GM21526 (cell line): ENCODE data around the gene ADAMTSL2.

Experiments
- ATAC-seq: cut with Tn5 transposase; IDR thresholded peaks from one replicate; pipeline ENCODE4 v1.9.1; 2021; ENCODE audit warnings: moderate library complexity; ENCODE audit not compliant: unreplicated experiment, low FRiP score

ADAMTSL2 gene

DNA sequence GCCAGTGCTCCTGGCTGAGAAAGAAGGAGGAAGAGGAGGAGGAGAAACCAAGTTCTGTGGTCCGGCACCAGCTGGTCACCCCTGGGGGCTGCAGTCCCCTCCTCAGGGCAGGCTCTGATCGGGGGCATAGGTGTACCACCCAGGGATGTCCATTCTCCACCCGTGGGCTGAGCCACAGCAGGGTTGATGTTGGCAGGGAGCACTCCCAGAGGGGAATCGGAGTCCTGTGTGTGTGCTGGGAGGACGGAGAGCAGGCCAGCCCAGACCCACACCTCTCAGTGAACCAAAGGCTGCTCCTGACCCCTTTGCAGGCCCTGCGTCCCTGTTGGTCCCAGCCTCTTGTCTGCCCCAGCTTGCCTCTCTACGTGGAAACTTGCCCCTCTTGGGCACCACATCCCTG lies 4.6 kb upstream of the ADAMTSL2 start:
- ATAC-seq, result no peak

DNA sequence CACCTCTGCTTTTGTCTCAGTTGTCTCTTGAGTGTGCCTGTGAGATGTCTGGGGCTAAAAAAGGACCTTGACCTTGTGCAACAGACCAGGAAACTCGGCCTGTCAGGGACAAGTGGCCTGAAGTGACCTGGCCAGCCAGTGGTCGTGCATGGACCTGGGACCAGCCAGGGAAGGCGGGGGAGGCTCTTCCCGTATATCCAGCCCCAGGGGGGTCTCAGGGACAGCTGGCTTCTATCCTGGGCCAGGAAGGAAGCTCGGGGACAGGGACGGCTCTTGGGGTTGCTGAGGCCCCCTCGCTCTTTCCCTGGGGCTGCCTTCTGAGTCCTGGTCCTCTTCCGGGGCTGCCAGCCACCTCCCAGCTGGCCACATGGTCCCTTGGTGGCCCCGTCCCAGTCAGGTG lies 3.2 kb upstream of the ADAMTSL2 start:
- no peak for ATAC-seq

DNA sequence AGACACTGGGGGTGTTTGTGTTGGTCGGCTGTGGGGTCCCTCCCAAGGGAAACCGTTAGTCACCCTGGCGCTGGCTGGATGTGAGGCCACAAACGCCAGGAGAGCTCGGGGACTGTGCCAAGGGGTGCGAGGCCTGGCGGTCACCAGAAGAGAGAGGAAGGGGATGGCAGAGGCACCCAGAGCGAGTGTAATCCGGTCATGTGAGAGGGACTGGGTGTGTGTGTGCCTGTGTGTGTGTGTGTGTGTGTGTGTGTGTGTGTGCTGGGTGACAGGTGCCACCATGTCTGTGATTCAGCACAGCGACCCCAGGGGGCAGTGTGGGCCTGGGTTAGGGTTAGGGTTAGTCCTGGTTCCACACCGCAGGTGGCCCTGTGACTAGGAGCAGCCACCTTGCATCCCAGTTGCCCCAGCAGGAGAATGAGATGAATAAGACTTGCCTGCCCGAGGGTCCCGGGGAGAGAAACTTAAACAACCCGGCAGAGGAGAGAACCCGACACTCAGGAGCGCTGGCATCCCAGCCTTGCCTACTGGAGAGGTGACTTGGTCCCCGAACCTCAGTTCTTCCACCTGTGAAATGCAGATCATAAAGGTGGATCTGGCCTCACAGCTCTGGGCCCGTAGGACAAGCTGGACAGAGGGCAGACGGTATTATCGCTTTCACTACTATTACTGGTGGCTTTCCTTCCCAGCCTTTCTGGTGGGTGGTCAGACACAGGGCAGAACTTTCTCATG lies 1.4 kb upstream of the ADAMTSL2 start:
- ATAC-seq, result no peak

DNA sequence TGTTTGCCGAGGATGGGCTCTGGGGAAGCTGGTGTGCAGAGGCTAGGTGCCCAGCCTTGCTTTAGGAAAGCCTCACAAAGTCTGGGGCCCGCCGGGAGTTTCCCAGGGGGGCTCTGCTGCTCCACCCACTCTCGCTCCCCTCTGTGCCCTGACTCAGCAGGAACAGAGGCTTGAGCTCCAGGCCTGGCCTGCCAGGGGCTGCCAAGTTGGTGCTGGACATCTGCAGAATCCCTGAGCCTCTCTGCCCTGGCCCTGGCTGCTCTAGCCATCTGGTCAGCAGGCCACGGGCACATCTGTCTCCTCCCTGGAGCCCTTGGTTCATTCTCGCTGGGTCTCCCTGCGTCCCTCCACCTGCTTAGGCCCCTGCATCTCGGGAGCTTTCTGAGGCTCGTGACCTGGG lies 647 bp upstream of the ADAMTSL2 start:
- no peak for ATAC-seq

DNA sequence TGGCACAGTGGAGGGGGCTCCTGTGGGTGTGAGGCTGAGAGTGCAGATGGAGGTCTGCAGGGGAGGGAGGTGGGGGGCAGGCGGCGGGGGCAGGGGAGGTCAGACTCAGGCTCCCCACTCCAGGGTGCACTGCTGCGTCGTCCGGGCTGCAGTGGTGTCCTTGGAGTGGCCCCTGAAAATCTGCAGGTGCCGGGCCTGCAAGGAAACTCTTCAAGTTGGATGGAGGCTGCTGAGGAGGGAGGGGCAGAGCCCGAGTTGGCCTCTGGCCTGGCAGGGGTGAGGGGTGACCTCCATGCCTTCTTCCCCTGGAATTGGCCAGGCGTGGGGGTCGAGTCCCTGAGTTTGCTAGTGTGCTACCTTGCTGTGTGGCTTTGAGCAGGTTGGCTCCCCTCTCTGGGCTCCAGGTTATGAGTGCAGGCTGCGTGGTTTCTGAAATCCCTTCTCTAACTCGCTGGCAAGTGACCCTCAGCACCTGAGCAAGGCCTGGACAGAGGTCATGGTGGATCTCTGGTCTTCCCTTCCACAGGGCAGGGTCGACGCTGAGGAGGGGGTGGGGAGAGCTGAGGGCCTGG lies 888 bp downstream of the ADAMTSL2 start:
- no peak for ATAC-seq

DNA sequence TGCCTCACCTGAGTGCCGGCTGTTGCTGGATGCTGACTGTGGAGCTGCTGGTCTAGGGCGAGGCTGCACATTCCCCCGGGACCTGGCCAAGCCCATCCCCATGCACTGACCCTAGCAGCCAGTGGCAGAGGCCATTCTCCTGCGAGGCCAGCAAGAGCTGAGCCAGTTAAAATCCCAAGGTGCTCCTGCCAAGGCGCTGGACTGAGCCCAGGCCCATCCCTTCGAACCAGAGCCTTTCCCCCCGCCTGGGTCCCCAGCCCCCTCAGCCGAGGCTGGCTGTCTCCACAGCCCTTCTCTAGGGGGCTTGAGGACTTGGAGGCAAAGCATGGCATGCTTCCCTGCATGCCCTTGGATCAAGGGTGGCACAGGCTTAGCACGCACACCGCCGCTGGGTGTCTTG lies 1.6 kb downstream of the ADAMTSL2 start:
- no peak for ATAC-seq

DNA sequence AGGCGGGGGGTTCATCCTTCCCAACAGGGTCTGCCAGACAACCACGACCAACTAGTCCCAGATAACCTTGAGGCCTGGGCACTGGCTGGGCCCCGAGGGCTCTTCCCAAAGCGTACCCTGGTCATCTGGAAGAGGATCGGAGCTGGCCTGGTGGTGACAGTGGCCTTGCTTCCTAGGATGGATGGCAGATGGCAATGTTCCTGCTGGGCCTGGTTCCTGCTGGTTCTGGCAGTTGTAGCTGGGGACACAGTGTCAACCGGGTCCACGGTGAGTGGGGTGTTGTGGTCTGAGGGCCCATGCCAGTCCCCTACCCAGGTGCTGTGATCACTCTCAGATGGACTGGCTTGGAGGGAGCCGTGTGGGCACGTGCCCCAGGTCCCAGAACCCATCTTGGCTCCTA lies 2.0 kb downstream of the ADAMTSL2 start:
- ATAC-seq, result no peak

DNA sequence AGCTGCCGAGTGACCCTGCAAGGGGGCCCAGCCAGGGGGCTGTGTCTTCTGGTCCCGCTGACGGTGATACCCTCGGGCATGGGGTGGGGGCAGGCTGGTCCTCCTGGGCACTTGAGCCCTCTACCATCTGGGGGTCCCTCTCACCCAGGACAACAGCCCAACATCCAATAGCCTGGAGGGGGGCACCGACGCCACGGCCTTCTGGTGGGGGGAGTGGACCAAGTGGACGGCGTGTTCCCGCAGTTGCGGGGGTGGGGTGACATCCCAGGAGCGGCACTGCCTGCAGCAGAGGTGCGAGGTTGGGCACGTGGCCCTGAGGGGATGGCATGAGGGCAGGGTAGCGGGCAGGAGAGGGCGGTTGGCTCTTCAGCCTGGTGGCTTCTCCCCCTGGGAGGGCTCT lies 2.8 kb downstream of the ADAMTSL2 start:
- ATAC-seq, result no peak

DNA sequence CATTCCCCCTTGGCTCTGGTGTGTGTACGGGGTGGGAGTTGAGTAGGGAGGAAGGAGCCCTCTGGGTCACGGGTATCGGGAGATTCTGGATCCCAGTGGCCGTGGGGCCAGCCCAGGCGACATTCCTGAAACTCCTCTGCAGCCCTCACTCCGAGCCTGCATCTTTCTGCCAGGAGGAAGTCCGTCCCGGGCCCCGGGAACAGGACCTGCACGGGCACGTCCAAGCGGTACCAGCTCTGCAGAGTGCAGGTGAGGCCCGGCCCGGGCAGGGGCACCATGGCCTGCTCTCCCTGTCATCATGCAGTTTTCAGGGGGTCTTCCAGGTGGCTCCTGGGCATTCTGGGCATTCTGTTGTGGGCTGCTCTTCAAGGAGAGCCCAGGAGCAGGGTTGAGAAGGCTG lies 3.7 kb downstream of the ADAMTSL2 start:
- no peak for ATAC-seq

DNA sequence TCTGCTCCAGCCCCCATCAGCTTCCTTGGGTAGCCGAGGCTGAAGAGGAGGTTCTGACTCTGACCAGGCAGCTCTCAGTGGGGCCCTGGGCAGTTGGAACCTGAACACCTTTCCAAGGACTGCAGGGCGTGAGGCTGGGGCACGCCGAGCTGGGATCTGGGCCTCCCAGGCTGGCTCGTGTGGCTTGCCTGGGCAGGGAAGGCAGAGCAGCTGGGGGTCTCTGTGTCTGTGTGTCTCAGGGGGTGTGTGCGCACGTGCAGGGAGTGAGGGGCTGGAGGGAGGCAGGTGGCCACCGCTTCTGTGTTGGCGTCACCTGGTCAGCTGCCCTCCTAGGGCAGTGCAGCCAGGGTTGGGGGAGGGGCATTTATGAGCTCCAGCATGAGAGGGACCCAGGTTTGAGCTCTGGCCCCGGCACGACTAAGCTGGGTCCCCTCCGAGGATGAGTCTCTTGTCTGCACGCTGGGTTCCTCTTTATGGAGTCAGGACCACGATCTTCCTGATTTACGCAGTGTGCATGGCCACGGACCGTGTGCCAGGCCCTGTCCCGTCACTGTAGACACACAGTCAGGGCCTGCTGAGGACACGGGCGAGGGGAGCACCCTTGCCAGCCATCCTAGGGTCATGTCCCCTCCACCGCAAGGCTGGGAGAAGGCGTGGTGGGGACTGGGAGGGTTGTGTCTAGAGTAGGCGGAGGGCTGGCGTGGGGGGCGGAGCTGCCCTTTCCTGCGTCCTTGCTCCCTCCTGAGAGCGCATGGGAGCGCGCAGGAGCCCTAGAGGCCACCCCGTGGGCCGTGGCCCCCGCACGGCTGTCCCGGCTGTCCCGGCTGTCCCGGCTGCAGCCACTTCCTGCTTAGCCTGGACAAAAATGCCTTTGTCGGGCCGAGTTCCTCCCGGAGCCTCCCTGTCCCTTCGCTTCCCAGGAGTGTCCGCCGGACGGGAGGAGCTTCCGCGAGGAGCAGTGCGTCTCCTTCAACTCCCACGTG lies 4.6 kb downstream of the ADAMTSL2 start:
- ATAC-seq, result no peak

DNA sequence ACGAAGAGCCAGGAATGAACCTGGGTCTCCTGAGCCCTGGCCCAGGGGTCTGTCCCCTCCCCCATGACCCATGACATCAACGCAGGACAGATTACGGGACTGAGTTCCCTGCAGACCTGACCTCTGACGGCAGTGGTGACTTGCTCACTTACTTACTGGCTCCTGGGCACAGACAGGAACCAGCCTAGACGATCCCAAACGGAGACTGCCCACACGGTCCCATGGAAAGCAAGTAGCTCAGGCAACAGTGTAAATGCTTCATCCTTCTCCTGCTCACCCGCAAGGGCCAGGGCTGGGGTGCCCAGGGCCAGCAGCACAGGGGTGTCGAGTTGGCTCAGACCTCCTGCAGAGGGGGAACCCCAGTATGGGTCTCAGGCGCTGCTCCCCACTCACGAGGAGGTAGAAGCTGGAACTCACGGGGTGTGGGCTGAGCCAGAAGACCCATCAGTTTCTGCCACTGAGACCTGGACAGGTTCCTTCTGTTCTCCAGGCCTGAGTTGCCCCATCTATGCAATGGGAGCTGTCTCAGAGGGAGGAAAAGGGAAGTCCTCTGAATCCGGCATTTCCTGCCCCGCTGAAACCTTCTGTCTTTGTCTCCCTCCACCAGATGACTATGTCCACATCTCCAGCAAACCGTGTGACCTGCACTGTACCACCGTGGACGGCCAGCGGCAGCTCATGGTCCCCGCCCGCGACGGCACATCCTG lies 5.6 kb downstream of the ADAMTSL2 start:
- no peak for ATAC-seq

DNA sequence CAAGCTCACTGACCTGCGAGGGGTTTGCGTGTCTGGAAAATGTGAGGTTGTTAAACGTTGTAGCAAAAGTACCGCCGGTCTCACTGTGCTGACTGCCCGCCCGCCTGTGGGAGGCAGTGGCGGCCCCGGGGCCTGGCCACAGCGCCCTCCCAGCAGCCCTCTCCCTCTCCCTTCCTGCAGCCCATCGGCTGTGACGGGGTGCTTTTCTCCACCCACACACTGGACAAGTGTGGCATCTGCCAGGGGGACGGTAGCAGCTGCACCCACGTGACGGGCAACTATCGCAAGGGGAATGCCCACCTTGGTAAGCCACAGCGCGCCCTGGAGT lies 6.2 kb downstream of the ADAMTSL2 start:
- ATAC-seq, result no peak

DNA sequence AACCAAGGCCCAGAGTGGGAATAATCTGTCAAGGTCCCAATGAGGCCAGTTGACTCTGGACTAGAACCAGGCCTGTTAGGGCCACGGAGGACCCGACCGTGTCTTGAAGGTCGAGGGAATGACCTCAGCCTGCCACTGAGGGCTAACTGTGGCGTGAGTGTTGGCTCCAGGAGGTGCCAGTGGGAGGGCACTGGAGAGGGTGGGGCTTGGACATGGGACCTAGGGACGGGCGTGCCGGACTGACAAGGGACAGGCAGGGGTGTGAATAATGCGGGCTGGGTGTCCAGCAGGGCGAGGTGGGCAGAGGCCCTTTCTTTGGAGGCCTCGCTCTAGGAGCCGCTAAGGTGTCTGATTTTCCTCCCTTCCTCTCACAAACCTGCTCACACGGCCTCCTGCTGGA lies 7.5 kb downstream of the ADAMTSL2 start:
- no peak for ATAC-seq

DNA sequence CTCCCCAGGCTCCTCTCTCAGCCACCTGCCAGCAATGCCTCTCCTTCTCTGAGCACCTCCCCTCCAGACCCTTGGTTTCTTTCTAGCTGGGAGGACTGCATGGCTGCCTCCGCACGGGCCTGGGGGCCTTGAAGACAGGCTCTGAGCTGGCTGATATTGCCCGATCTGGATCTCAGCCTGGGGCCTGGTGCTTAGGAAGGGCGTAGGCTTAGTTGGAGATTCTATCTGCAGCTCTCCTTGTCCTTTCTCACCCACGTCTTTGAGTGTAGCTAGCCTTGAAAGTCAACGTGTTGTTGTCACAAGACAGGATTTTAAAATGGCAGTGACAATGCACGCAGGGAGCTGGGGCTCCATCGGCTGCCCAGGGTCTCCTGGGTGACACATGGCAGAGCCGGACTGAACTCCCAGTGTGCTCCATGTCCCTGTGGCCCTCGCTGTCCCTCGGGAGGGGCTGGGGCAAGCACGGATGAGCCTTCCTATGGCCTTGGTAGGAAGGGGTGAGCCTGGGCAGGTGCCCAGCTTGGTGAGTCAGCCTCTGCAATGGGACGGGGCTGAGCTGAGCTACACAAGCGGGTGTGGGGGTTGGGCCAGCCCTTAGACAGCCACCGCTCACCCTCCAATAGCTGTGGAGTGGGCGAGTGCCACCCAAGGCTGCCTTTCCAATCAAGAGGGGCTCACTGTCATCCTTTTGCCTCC lies 9.4 kb downstream of the ADAMTSL2 start:
- no peak for ATAC-seq

DNA sequence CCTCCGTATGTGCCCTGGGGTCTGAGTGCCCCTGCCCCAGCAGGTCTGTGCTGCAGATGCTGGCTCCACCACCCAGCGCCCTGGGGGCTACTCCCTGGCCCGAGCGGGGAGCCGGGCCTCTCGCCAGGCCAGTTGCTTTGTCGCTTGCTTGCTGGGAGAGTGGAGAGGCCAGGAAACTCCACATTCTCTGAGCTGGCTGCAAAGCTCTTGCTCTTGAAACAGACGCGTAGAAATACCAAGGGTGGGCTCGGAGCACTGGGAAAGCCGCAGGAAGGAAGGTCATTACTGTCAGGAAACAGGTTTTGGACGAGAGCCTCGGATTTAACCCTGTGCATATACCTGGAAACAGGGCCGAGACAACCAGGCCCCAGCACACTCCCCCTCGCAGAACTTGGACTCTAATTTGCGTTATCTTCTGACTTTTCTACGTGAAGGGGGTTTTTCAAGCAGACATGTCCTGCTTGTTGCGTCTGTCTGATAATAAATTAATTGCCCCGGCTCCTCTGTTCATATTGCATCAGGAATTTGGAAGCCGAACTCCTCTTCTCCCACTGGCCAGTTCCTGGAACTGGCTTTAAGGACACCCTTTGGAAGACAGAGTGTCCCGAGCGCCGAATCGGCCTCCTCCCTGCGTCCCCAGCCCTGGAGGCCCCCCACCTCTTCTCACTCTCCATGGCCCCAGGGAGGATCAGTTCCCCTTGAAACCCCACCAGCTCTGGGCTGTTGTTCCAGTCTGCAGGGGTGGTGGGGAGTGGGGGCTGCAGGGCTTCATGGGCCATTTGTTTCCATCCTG lies 11.2 kb downstream of the ADAMTSL2 start:
- ATAC-seq, result no peak

DNA sequence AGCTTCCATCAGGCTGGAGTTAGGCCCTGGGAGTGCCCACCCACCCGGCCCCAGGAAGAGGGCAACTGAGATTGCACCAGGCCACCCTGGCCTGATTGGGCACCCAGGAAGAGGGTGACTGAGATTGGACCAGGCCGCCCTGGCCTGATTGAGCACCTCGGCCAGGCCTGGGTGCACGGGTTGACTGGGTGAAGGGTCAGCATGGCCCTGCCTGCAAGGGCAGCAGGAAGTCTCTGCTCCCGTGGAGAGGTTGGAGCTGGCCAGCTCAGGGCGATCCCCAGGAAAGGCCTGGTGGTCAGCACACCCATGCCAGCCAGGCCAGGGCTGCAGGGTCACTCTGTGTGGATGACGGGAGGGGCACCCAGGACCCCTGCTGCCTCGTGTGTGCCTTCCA lies 11.8 kb downstream of the ADAMTSL2 start:
- no peak for ATAC-seq

DNA sequence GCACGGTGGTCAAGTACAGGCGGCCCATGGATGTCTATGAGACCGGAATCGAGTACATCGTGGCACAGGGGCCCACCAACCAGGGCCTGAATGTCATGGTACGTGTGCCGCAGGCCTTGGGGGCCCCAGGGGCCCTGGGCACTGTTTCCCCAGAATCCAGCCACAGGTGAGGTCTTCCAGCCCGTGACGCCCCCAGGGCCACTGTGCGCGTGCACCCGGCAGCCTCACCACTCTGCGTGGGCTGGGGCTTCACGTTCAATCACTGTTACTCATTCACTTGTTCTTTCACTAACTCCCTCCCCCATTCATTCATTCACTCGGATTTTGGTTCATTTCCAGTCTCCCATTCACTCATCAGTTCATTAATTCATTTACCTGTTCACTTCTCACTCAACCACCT lies 12.6 kb downstream of the ADAMTSL2 start:
- no peak for ATAC-seq

DNA sequence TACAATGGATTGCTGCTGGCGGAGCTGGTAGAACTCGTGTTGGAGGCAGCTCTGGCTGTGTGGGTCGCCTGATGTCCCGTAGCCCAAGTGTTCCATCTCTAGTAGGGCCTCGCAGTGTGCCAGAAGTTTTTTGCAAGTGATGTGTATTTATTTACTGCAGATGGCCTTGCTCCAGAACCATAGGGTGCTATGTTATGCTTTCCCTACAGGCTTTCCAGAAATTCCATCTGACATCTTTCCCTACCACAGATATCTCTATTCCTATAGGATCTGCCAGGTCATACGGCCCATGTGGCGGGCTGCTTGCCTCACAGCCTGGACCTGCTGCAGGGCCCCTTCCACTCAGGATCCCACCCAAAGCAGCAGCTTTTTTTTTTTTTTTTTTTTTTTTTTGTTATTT lies 16.9 kb downstream of the ADAMTSL2 start:
- no peak for ATAC-seq

DNA sequence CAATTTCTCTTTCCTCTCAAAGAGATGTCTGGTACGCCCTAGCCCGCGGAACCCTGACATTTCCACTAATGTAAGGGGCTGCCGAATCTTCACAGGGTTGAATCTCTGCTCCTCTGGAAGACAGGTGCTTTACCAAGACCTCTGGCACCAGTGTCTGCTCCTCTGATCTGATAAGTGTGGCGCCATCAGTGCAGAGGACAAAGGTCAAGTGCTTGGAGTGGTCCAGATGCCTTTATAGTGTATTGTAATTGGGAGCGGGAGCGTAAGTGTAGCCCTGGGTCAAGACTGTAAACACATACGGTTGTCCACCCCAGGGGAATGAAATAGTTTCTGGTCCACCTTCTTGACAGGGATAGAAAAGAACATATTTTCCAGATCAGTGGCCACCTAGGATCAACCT lies 17.7 kb downstream of the ADAMTSL2 start:
- ATAC-seq, result no peak

DNA sequence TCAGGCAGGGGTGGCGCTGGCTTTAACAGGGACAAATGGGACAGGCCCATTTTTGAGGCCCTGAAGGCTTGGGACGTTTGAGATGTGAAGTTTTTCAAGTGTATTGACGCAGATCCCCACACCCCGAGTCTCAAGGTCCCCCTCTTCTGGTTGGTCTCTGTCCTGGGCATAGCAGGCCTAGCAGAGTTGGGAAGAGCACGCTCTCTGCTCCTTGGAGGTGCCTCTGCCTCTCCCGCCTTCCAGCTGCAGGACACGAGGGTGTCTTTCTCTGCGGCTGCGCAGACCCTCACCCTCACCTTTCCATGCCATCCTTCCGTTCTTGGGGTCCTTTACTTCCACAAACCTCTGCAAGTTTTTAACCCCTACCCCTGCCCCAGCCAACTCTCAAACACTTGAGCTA lies 18.6 kb downstream of the ADAMTSL2 start:
- ATAC-seq, result no peak
